SU-DHL-6 (cell line): ENCODE data around the gene MSANTD1.

Experiments used
- CTCF ChIP-seq: fragments of 200-600 bp; sonication (generic); IDR thresholded peaks from one replicate; pipeline ENCODE4 v1.5.1; 2017; ENCODE audit warnings: antibody characterized with exemption, mild to moderate bottlenecking, low read length, moderate library complexity; ENCODE audit not compliant: insufficient read depth, poor library complexity, severe bottlenecking
- EZH2phosphoT487 ChIP-seq: fragments of 200-600 bp; sonication (generic), shearing (Covaris generic); conservative IDR thresholded peaks from 2 replicates; pipeline ENCODE4 v1.6.1; 2018; ENCODE audit warnings: mild to moderate bottlenecking, antibody characterized with exemption, low read length, moderate library complexity, mixed read lengths

GRCh38 chr4:3257556-3258482 lies 8.9 kb downstream of the MSANTD1 start:
- TF ChIP-seq CTCF (no peak), EZH2phosphoT487 (no peak)
